Liver (tissue), 3 donors: ENCODE measurements around the gene PRKD1.

Experiments
- EGR1 ChIP-seq, 2 donors: IDR thresholded peaks; 2 replicates each; pipeline ENCODE4 v1.6.1; 2016 to 2018; ENCODE audit warnings: antibody characterized with exemption in 2 of 2, low read depth in 2 of 2
- FOXA1 ChIP-seq: IDR thresholded peaks from 2 replicates; pipeline ENCODE4 v1.6.1; 2016; ENCODE audit warnings: antibody characterized with exemption
- GABPA ChIP-seq, 2 donors: IDR thresholded peaks in 1 of 2; conservative IDR thresholded peaks in 1 of 2; 2 replicates each; pipeline ENCODE4 v1.6.1; 2016; ENCODE audit warnings: antibody characterized with exemption in 2 of 2, mild to moderate bottlenecking in 1 of 2, moderate library complexity in 1 of 2
- HNF4A ChIP-seq, 2 donors: conservative IDR thresholded peaks; 2 replicates each; pipeline ENCODE4 v1.6.1; 2016; ENCODE audit warnings: antibody characterized with exemption in 2 of 2, mild to moderate bottlenecking in 2 of 2
- JUND ChIP-seq, 2 donors: IDR thresholded peaks; 2 replicates each; pipeline ENCODE4 v1.6.1; 2016; ENCODE audit warnings: antibody characterized with exemption in 2 of 2
- MAX ChIP-seq: IDR thresholded peaks from 2 replicates; pipeline ENCODE4 v1.6.1; 2016; ENCODE audit warnings: antibody characterized with exemption
- RAD21 ChIP-seq, 2 donors: IDR thresholded peaks; 2 replicates each; pipeline ENCODE4 v1.6.1; 2016; ENCODE audit warnings: antibody characterized with exemption in 2 of 2, mild to moderate bottlenecking in 2 of 2
- SP1 ChIP-seq: IDR thresholded peaks from 2 replicates; pipeline ENCODE4 v1.6.1; 2018; ENCODE audit warnings: antibody characterized with exemption, mild to moderate bottlenecking
- TAF1 ChIP-seq: conservative IDR thresholded peaks from 2 replicates; pipeline ENCODE4 v1.6.1; 2016; ENCODE audit warnings: antibody characterized with exemption, mild to moderate bottlenecking
- YY1 ChIP-seq: IDR thresholded peaks from 2 replicates; pipeline ENCODE4 v1.6.1; 2016; ENCODE audit warnings: antibody characterized with exemption, mild to moderate bottlenecking
- TF ChIP-seq, protein P1 (sequence below): fragments of 150-350 bp; IDR thresholded peaks from 2 replicates; pipeline ENCODE4 v1.5.1; 2017; ENCODE audit warnings: improper control_type of control experiment, low read depth, low read length; ENCODE audit not compliant: missing input control
- TF ChIP-seq, protein P2 (sequence below): IDR thresholded peaks from 2 replicates; pipeline ENCODE4 v1.6.1; 2016; ENCODE audit warnings: antibody characterized with exemption
- TF ChIP-seq, protein P3 (sequence below): IDR thresholded peaks from 2 replicates; pipeline ENCODE4 v1.6.1; 2016; ENCODE audit warnings: antibody characterized with exemption, mild to moderate bottlenecking
- TF ChIP-seq, protein P4 (sequence below): IDR thresholded peaks from 2 replicates; pipeline ENCODE4 v1.6.1; 2016; ENCODE audit warnings: antibody characterized with exemption
- donor health status: healthy.
- donor health status: healthy.

DNA sequence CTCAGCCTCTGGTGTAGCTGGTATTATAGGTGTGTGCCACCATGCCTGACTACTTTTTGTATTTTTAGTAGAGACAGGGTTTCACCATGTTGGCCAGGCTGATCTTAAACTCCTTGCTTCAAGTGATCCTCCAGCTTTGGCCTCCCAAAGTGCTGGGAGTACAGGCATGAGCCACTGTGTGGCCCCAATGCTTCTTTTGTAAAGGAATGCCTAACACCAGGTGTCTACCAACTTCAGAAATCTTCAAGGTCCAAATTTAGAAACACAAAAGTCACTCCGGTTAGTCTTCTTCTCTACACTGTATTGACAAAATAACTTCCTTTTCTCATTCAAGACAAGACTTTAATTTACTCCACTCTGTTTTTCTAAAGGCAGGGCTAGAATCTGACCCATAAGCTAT lies 188.7 kb downstream of the PRKD1 start:
- TF ChIP-seq, protein P1, sequence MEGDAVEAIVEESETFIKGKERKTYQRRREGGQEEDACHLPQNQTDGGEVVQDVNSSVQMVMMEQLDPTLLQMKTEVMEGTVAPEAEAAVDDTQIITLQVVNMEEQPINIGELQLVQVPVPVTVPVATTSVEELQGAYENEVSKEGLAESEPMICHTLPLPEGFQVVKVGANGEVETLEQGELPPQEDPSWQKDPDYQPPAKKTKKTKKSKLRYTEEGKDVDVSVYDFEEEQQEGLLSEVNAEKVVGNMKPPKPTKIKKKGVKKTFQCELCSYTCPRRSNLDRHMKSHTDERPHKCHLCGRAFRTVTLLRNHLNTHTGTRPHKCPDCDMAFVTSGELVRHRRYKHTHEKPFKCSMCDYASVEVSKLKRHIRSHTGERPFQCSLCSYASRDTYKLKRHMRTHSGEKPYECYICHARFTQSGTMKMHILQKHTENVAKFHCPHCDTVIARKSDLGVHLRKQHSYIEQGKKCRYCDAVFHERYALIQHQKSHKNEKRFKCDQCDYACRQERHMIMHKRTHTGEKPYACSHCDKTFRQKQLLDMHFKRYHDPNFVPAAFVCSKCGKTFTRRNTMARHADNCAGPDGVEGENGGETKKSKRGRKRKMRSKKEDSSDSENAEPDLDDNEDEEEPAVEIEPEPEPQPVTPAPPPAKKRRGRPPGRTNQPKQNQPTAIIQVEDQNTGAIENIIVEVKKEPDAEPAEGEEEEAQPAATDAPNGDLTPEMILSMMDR = no peak
- TF ChIP-seq MAX (no peak), SP1 (no peak), FOXA1 (no peak), YY1 (no peak), TAF1 (no peak), HNF4A (conservative IDR thresholded peaks at IDR 0.05) (no peak), EGR1 (IDR thresholded peaks at IDR 0.05; ENCODE audit: low read depth in 2 of 2) (no peak), RAD21 (IDR thresholded peaks at IDR 0.05) (no peak), GABPA (IDR thresholded peaks at IDR 0.05 in 1 of 2, conservative IDR thresholded peaks at IDR 0.05 in 1 of 2) (no peak), JUND (IDR thresholded peaks at IDR 0.05) (no peak)
- TF ChIP-seq, protein P2, sequence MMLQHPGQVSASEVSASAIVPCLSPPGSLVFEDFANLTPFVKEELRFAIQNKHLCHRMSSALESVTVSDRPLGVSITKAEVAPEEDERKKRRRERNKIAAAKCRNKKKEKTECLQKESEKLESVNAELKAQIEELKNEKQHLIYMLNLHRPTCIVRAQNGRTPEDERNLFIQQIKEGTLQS = no peak
- TF ChIP-seq, protein P3, sequence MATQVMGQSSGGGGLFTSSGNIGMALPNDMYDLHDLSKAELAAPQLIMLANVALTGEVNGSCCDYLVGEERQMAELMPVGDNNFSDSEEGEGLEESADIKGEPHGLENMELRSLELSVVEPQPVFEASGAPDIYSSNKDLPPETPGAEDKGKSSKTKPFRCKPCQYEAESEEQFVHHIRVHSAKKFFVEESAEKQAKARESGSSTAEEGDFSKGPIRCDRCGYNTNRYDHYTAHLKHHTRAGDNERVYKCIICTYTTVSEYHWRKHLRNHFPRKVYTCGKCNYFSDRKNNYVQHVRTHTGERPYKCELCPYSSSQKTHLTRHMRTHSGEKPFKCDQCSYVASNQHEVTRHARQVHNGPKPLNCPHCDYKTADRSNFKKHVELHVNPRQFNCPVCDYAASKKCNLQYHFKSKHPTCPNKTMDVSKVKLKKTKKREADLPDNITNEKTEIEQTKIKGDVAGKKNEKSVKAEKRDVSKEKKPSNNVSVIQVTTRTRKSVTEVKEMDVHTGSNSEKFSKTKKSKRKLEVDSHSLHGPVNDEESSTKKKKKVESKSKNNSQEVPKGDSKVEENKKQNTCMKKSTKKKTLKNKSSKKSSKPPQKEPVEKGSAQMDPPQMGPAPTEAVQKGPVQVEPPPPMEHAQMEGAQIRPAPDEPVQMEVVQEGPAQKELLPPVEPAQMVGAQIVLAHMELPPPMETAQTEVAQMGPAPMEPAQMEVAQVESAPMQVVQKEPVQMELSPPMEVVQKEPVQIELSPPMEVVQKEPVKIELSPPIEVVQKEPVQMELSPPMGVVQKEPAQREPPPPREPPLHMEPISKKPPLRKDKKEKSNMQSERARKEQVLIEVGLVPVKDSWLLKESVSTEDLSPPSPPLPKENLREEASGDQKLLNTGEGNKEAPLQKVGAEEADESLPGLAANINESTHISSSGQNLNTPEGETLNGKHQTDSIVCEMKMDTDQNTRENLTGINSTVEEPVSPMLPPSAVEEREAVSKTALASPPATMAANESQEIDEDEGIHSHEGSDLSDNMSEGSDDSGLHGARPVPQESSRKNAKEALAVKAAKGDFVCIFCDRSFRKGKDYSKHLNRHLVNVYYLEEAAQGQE = no peak
- TF ChIP-seq, protein P4, sequence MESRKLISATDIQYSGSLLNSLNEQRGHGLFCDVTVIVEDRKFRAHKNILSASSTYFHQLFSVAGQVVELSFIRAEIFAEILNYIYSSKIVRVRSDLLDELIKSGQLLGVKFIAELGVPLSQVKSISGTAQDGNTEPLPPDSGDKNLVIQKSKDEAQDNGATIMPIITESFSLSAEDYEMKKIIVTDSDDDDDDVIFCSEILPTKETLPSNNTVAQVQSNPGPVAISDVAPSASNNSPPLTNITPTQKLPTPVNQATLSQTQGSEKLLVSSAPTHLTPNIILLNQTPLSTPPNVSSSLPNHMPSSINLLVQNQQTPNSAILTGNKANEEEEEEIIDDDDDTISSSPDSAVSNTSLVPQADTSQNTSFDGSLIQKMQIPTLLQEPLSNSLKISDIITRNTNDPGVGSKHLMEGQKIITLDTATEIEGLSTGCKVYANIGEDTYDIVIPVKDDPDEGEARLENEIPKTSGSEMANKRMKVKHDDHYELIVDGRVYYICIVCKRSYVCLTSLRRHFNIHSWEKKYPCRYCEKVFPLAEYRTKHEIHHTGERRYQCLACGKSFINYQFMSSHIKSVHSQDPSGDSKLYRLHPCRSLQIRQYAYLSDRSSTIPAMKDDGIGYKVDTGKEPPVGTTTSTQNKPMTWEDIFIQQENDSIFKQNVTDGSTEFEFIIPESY = no peak
